HG03565 (cell line): ENCODE measurements around the gene MAP7.
"Not testable (repeated sequence)": the region's sequence is repeated elsewhere in the genome, so short reads cannot be mapped to it uniquely, and the experiment has no call there.

Experiments used
- ATAC-seq: cut with Tn5 transposase; IDR thresholded peaks from one replicate; pipeline ENCODE4 v1.9.1; 2021; ENCODE audit warnings: mild to moderate bottlenecking, moderate library complexity; ENCODE audit not compliant: unreplicated experiment

MAP7 gene

GRCh38 chr6:136401236-136401635 lies 149.0 kb downstream of the MAP7 start:
- ATAC-seq: not testable (repeated sequence)

- ATAC-seq: no peak
Measured at GRCh38 chr6:136398453-136398852, 151.8 kb downstream of the MAP7 start.

GRCh38 chr6:136396908-136397307 lies 153.3 kb downstream of the MAP7 start:
- no peak for ATAC-seq

GRCh38 chr6:136390959-136391358 lies 159.3 kb downstream of the MAP7 start:
- not testable (repeated sequence) for ATAC-seq

- no peak for ATAC-seq
Measured at GRCh38 chr6:136387316-136387715, 162.9 kb downstream of the MAP7 start.

GRCh38 chr6:136383268-136383937 lies 166.8 kb downstream of the MAP7 start:
- no peak for ATAC-seq

- no peak for ATAC-seq
Measured at GRCh38 chr6:136382676-136383252, 167.5 kb downstream of the MAP7 start.

- no peak for ATAC-seq
Measured at GRCh38 chr6:136378888-136379287, 171.3 kb downstream of the MAP7 start.

GRCh38 chr6:136375836-136376235 lies 174.4 kb downstream of the MAP7 start:
- ATAC-seq: not testable (repeated sequence)

- ATAC-seq: no peak
Measured at GRCh38 chr6:136371959-136372358, 178.3 kb downstream of the MAP7 start.

GRCh38 chr6:136370988-136371728 lies 179.1 kb downstream of the MAP7 start:
- ATAC-seq: no peak

GRCh38 chr6:136365776-136366354 lies 184.4 kb downstream of the MAP7 start:
- no peak for ATAC-seq

- ATAC-seq: no peak
Measured at GRCh38 chr6:136362421-136363356, 187.5 kb downstream of the MAP7 start.

- ATAC-seq: no peak
Measured at GRCh38 chr6:136361787-136362186, 188.4 kb downstream of the MAP7 start.

- no peak for ATAC-seq
Measured at GRCh38 chr6:136360783-136361182, 189.4 kb downstream of the MAP7 start.

- no peak for ATAC-seq
Measured at GRCh38 chr6:136359851-136360250, 190.4 kb downstream of the MAP7 start.

- ATAC-seq: no peak
Measured at GRCh38 chr6:136351518-136352110, 198.6 kb downstream of the MAP7 start.

- no peak for ATAC-seq
Measured at GRCh38 chr6:136350914-136351313, 199.3 kb downstream of the MAP7 start.

- ATAC-seq: no peak
Measured at GRCh38 chr6:136347847-136348246, 202.4 kb downstream of the MAP7 start.

GRCh38 chr6:136345145-136345544 lies 205.1 kb downstream of the MAP7 start:
- ATAC-seq: no peak
